Measurements from ENCODE around the gene CDK8. TPM values are rescaled to one million over a fixed set of nuclear protein-coding genes. Genes with fewer than 3 reads are reported as not detected.
A peak's percentile ranks its signal among the peaks of the same experiment; 100 is the strongest.

CDK8 gene
- polyA plus RNA-seq, 2 of the 4 experiments (the other 2 are of a cell fraction), result 9.9 to 20.9 TPM

- Histone ChIP-seq H3K9me3 (no peaks in the 10 kb centered on the region), H3K27ac (no peak overlapping the region), H3K4me2 (peak overlapping the region; percentile 34), H3K4me1 (peaks cover 22% of the 10 kb centered on the region; the same call in 2 of the 3 replicates), H3K4me3 (no peak overlapping the region)
- FAIRE-seq (no peak), ATAC-seq (peak in 1 of 2 experiments; percentile 32; a peak in 2 of 6 replicates), DNase-seq (ENCODE audit: low read depth in 1 of 2, low spot score in 1 of 2) (no peak)
- ChIA-PET CTCF (interaction anchor here (1.1 kb wide), 1 partner anchor 85 kb away, joined by 3 read pairs; no protein-coding TSS in a partner anchor), POLR2A (no interaction called here)
- 56% methylated on average over 4 of the region's 4 CpGs for WGBS (ENCODE audit: missing lambda C conversion rate)
- TF ChIP-seq JUN (IDR thresholded peaks at IDR 0.05) (no peak), EHF (CRISPR knock-in tag; IDR thresholded peaks at IDR 0.05) (no peak), NFE2L2 (conservative IDR thresholded peaks at IDR 0.05; ENCODE audit: low read length) (no peak), CEBPB (IDR thresholded peaks at IDR 0.05) (no peak), FOSB (CRISPR knock-in tag; IDR thresholded peaks at IDR 0.05) (no peak), ZC3H11A (IDR thresholded peaks at IDR 0.05) (no peak), HEYL (CRISPR knock-in tag; IDR thresholded peaks at IDR 0.05) (no peak), CBX2 (IDR thresholded peaks at IDR 0.05; ENCODE audit: borderline replicate concordance, low read depth) (no peak), MAX (IDR thresholded peaks at IDR 0.05) (no peak), HDAC2 (IDR thresholded peaks at IDR 0.05) (no peak), GATA3 (IDR thresholded peaks at IDR 0.05; ENCODE audit: borderline replicate concordance) (no peak)
These were observed 45.3 kb downstream of the CDK8 start for GRCh38 chr13:26299168-26299750.

GRCh38 chr13:26300140-26300539, 46.2 kb downstream of the CDK8 start:
- CTCF ChIA-PET, result interaction anchor here (1.1 kb wide), 1 partner anchor 84 kb away, joined by 3 read pairs; no protein-coding TSS in a partner anchor
- peak overlapping the region; percentile 21; the same call in 1 of the 3 replicates for H3K4me2 ChIP-seq
- DNase-seq (ENCODE audit: low read depth in 1 of 2, low spot score in 1 of 2), result peak in 1 of 2 experiments; percentile 7
- peaks cover 22% of the 10 kb centered on the region; the same call in 2 of the 3 replicates for H3K4me1 ChIP-seq
- H3K4me3 ChIP-seq, result no peak overlapping the region
- no peak for TF ChIP-seq RFX5 (IDR thresholded peaks at IDR 0.05)
- no peak for TF ChIP-seq CBX2 (IDR thresholded peaks at IDR 0.05; ENCODE audit: borderline replicate concordance, low read depth)
- no peak for TF ChIP-seq BCL3 (IDR thresholded peaks at IDR 0.05)
- TF ChIP-seq HDAC2 (IDR thresholded peaks at IDR 0.05), result no peak
- TF ChIP-seq USF2 (IDR thresholded peaks at IDR 0.05), result no peak
- TF ChIP-seq EP300 (IDR thresholded peaks at IDR 0.05), result no peak
- no peak for TF ChIP-seq CBX8 (IDR thresholded peaks at IDR 0.05)
- no peak for TF ChIP-seq TFCP2L1 (CRISPR knock-in tag; IDR thresholded peaks at IDR 0.05)
- no peak for TF ChIP-seq ZC3H11A (IDR thresholded peaks at IDR 0.05)
- no peak for TF ChIP-seq KDM1A (IDR thresholded peaks at IDR 0.05; ENCODE audit: low read depth)
- TF ChIP-seq HOXB13 (CRISPR knock-in tag; IDR thresholded peaks at IDR 0.05; ENCODE audit: low read depth), result no peak
- TF ChIP-seq POLR2AphosphoS2 (conservative IDR thresholded peaks at IDR 0.05; ENCODE audit: low read length), result no peak
- ATAC-seq, result 0 out of 6 replicates have a peak, but pooled peaks of 1 of the 2 experiments have one; percentile 31
- no peaks in the 10 kb centered on the region for H3K9me3 ChIP-seq
- 64% methylated on average over 6 of the region's 6 CpGs for WGBS (ENCODE audit: missing lambda C conversion rate)
- POLR2A ChIA-PET, result no interaction called here
- no peak for FAIRE-seq
- no peak overlapping the region for H3K27ac ChIP-seq

GRCh38 chr13:26305676-26306075, 51.7 kb downstream of the CDK8 start:
- no peak for ATAC-seq
- Histone ChIP-seq H3K9me3 (no peaks in the 10 kb centered on the region), H3K4me3 (no peak overlapping the region), H3K4me1 (peaks cover 6% of the 10 kb centered on the region; the same call in 1 of the 3 replicates), H3K4me2 (no peak overlapping the region), H3K27ac (no peak overlapping the region)
- WGBS (ENCODE audit: missing lambda C conversion rate), result 84% methylated on average over 1 of the region's 1 CpG
- no peak for FAIRE-seq
- DNase-seq (ENCODE audit: low read depth in 1 of 2, low spot score in 1 of 2), result no peak
- ChIA-PET POLR2A (no interaction called here), CTCF (no interaction called here)
- TF ChIP-seq HOXB5 (CRISPR knock-in tag; IDR thresholded peaks at IDR 0.05) (no peak), KDM1A (IDR thresholded peaks at IDR 0.05; ENCODE audit: low read depth) (no peak), FOSL2 (IDR thresholded peaks at IDR 0.05) (no peak), FOSL2 (CRISPR knock-in tag; IDR thresholded peaks at IDR 0.05) (no peak), FOSB (CRISPR knock-in tag; IDR thresholded peaks at IDR 0.05) (no peak), ZFP36 (IDR thresholded peaks at IDR 0.05; ENCODE audit: borderline replicate concordance, partially characterized antibody) (no peak), BCL3 (IDR thresholded peaks at IDR 0.05) (no peak), HOXA7 (CRISPR knock-in tag; IDR thresholded peaks at IDR 0.05) (no peak), PBX3 (IDR thresholded peaks at IDR 0.05) (no peak), PHF8 (IDR thresholded peaks at IDR 0.05; ENCODE audit: borderline replicate concordance, low read depth) (no peak), USF2 (IDR thresholded peaks at IDR 0.05) (no peak), CBX8 (IDR thresholded peaks at IDR 0.05) (no peak), CBX2 (IDR thresholded peaks at IDR 0.05; ENCODE audit: borderline replicate concordance, low read depth) (no peak)
